HL-60 (cell line): ENCODE data around the gene TRIM34.

Experiments used
- CTCF ChIP-seq: IDR thresholded peaks from one replicate; pipeline ENCODE4 v1.5.1; 2011; ENCODE audit warnings: low read length, control low read depth, inconsistent platforms; ENCODE audit not compliant: insufficient read depth
- GABPA ChIP-seq: IDR thresholded peaks from 2 replicates; pipeline ENCODE4 v1.6.1; 2012; ENCODE audit warnings: low read depth
- POLR2AphosphoS5 ChIP-seq: IDR thresholded peaks from 2 replicates; pipeline ENCODE4 v1.6.1; 2012; ENCODE audit warnings: low read depth
- REST ChIP-seq: IDR thresholded peaks from 2 replicates; pipeline ENCODE4 v1.6.1; 2012; ENCODE audit warnings: low read depth; ENCODE audit not compliant: insufficient replicate concordance
- SPI1 ChIP-seq: IDR thresholded peaks from 2 replicates; pipeline ENCODE4 v1.6.1; 2012; ENCODE audit warnings: low read depth, mild to moderate bottlenecking, borderline replicate concordance

GRCh38 chr11:5626196-5626595 is 1.4 kb downstream of the TRIM34 start:
- no peak for TF ChIP-seq CTCF
- TF ChIP-seq REST, result no peak
- no peak for TF ChIP-seq POLR2AphosphoS5
- no peak for TF ChIP-seq GABPA
- TF ChIP-seq SPI1, result no peak
